ENCODE data around the gene WNT5B.
"Not testable (repeated sequence)": the region's sequence is repeated elsewhere in the genome, so short reads cannot be mapped to it uniquely, and the experiment has no call there.

The WNT5B gene

DNA sequence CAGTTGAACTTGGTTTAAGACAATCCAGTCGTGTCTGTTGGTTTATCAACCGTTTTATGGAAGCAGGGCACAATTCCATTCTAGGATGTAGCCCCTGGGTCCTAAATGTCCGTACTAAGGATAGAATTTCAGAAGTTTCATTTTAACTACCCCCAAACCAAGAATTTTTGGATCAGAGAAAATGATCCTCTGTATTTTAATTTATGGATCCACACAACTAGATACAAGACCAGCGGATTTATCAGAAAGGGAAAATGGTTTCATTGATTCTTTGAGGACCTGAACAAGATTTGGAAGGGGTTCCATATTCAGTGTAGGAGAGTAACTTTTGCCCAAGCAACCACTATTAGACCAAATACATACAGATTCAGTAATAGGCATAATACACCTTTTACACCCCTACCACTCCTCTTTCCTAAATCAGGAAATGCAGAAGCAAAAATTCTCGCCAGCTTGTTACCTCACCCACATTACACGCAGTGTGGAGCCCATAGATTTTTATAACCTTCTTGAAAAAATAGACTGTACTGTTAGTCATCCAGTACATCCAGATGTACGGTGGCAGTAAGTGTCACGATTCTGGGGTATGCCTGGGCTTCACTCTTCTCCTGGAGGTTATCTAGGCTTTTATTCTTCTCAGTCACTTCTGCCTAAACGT lies 33.2 kb upstream of the WNT5B start:
- DNase-seq (ENCODE audit: low read depth in 2 of 2, low spot score in 1 of 2), result no peak

DNA sequence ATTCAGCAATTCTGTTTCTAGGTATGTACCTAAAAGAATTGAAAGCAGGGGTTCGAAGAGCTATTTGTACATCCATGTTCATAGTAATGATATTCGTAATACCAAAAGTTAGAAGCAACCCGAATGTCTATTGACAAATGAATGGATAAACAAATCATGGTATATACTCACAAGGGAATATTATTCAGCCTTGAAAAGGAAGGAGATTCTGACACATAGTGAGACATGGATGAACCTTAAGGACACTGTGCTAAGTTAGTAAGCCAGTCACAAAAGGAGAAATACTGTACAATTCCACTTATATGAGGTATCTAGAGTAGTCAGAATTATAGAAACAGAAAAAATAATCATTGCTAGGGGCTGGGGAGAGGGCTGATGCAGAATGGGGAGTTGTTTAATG lies 30.3 kb upstream of the WNT5B start:
- DNase-seq (ENCODE audit: low read depth in 2 of 2, low spot score in 1 of 2), result no peak

DNA sequence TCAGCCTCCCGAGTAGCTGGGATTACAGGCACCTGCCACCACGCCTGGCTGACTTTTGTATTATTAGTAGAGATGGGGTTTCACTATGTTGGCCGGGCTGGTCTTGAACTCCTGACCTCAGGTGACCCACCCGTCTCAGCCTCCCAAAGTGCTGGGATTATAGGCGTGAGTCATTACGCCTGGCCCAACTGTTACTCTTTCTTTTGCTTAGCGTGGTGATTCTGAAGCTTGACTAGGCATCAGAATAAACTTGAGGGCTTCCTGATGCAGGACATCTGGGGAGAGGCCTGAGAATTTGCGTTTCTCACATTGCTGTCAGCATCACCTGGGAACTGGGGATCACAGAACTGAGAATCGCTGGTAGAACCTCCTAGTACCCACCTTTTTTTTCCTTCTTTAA lies 26.3 kb upstream of the WNT5B start:
- DNase-seq (ENCODE audit: low read depth in 2 of 2, low spot score in 1 of 2), result not testable (repeated sequence)

DNA sequence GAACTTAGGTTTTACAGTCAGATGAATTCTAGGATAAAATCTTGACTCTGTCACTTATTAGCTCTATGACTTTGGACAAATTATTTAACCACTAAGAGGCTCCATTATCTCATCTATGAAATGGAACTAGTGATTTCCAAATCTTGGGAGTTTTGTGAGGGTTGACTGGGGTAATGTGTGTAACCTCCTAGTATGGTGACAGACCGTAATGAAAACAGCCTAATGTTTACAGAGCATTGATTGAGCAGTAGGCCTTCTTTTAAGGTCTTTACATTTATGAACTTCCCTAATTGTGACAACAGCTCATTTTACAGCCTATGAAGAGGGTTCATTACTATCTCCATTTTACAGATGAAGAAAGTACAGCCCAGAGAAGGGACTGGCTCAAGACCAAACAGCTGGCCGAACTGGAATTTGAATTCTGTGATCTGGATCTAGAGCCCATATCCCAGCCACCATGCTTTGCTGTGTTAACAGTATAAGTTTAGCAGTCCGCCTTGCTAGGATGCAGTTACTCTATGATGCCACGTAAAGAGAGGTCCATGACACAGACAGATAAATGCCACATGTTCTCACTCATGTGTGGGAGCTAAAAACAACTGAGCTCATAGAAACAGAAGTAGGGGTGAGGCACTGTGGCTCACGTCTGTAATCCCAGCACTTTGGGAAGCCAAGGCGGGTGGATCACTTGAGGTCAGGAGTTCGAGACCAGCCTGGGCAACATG lies 25.6 kb upstream of the WNT5B start:
- no peak for DNase-seq (ENCODE audit: low read depth in 2 of 2, low spot score in 1 of 2)

DNA sequence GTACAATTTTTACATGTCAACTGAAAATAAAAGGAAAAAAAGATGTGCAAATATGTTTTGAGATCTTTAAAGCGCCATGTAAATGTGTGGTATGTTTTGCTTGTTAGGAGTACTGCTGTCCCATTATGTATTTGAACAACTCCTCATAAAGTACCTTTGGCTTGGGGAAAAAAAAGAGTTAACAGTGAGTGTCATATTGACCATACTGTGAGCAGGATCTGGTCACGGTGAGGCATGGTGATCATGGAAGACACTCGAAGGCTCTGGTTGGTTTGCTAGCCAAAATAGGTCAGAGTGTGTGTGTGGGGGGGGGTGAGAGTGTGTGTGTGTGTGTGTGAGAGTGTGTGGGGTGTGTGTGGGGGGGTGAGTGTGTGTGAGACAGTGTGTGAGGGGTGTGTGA lies 24.6 kb upstream of the WNT5B start:
- DNase-seq (ENCODE audit: low read depth in 2 of 2, low spot score in 1 of 2), result no peak

DNA sequence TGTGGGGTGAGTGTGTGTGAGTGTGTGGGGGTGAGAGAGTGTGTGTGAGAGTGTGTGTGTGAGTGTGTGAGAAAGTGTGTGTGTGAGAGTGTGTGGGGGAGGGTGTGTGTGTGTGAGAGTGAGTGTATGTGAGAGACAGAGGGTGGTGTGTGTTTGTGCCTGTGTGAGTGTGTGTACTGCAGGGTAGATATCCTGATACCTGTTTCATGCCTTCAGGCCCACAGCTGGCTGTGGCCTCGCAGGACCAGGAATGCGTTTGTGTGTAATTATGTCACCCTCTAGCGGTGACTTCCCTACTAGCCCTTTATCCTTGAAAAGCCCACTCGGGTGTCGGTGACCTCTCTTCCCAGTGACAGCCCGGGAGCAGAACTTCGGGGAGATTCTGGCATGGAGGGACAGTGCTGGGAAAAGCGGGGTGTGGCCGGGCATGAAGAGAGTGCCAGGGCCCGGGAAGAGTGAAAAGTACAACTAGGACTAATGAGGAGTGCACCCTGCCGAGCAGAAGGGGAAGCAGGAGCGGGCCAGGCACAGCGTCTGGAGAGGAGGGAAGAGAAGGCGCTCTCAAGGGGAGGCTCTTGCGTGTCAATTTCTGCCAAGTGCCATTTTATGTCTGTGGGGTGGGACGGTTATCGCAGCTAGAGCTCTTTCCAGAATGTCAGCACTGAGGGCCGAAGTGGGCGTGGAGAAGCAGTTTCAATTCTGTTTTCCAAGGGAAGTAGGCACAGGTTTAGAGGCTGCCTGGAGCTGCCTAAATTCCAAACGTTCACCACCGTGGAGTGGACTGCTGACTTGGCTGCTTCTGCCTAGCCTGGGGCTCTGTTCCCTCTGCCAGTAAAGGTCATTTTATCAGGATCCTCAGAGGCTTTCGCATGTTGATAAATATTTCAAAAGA lies 23.7 kb upstream of the WNT5B start:
- peak in 1 of 2 donors; percentile 20 for DNase-seq (ENCODE audit: low read depth in 2 of 2, low spot score in 1 of 2)

DNA sequence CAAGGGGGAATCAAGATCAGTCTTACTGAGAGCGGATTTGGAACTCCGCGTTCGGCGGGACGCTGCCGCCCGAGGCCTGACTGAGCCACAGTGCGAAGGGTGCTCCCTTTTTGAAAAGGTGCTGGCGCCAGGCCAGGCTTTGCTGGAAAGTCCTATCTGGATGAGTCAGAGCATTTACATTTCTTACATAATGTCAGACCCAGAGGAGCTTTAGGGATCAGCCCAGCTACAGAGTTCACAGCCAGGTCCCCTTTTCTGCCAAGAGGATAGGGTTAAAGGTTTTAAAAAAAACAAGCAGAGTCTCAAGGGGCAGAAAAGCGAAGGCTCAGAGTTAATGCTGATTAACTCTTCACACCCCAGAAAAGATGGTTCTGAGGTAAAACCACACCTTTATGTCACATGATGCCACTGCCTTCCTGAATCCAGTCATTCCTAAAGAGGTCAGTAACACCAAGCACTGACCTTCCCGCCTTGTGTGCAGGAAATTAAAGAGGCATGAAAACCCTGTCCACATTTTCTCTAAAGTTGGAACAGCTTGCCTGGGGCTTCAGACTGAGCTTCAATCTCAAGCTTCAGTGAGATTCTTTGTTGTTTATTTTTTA lies 22.9 kb upstream of the WNT5B start:
- peak in 1 of 2 donors; percentile 27 for DNase-seq (ENCODE audit: low read depth in 2 of 2, low spot score in 1 of 2)

DNA sequence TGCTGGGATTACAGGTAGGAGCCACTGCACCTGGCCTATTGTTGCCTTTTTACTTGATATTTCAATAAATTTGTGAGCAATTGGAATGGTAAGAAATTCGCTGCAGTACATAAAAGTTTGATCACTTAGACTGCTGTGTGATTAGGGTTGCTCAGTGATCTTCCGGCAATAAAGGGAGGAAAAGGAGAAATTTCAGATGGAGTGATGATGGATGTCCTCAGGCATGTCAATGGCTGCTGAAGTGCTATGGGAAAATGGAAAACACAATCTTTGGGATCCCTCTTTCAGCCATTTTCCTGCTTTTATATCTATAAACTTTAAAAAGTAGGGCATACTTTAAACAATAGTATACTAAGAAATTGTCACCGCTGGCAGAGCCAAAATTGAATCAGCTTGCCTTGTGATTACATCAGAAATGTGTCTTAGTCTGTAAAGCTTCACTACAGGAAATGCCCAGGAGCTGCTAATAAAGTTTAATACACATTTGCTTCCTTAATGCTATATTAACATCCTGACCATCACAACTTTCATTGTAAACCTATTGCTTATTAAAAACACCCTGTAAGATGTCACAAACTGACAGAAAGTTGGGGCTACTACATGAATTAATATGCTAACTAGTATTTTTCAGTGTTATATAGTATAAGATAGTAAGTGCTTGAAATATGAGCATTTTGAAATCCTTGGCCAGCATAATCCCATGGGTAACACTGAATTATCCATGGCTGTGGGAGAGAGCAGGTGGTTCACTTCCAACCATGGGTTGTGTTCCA lies 20.9 kb upstream of the WNT5B start:
- DNase-seq (ENCODE audit: low read depth in 2 of 2, low spot score in 1 of 2), result no peak

DNA sequence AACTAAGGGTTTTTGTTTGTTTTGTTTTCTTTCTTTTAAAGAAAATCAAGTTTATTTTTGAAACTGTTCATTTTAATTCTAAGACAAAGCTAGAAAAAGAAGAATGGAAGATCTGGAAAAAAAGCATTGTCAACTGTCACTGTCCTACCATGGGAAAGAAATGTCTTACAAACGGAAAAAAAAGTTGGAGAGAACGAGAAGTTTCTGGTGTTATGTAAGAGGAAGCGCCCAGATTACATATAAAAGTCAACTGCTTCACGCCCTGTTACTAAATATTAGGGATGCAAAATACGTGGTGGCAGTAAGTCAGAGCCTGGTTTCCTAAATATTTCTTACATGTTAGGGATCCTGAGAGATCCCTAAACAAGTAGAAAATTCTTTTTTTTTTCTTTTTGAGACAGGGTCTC lies 20.3 kb upstream of the WNT5B start:
- no peak for DNase-seq (ENCODE audit: low read depth in 2 of 2, low spot score in 1 of 2)

DNA sequence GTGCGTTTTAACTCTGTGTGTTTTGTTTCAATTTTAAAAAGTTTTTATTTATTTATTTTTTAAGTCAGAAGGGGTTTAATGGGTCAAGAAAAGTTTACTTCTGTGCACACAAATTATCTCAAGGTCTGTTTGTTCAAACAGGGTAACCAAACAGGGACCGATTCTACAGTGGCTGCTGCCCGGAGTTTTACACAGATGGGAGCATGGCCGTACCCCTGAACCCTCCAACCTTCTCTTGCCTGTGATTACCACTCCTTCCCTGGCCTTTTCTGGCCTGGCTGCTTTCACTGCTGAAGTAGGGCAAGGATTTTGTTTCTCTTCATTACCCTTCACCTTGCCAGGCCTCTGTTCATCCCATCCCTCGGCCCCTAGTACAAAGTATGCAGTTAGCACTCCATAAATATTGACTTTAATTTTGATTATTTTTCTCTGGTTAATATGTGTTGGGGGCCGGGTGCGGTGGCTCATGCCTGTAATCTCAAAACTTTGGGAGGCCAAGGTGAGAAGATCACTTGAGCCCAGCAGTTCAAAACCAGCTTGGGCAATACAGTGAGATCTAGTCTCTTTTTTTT lies 18.9 kb upstream of the WNT5B start:
- no peak for DNase-seq (ENCODE audit: low read depth in 2 of 2, low spot score in 1 of 2)

DNA sequence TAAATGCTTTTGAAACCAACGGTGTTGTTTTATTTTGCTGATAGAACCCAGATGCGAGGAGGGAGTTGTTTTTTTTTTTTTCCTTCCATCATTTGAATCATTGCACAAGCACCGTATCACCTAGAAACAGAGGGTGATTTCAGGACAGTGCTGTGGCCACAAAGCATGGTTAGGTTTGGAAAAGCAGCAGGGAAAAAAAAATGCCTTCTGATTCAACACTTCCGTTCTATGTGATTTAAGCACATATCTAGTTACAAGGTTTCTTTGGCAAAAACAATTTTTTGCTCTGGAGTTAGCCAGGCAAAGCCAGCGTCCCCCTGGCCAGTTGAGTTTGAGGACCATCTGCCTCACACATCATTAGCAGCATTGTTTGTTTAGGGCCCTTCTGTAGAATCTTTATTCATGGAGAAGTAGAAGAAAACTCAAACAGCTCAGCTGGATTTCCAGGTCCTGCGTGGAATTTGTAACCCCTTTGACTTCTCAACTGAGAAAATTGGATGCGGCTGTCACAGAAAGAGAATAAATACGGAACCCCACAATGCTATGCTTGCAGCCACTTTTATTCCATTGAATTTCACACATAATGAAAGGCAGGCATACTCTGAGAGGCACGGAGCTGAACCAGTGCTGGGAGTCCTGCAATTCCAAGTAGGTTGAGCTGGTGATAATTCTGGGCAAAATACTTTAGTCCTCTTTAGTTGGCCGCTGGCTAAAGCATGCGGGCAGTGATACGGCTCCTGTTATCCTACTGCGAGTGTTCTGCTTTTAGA lies 17.0 kb upstream of the WNT5B start:
- no peak for DNase-seq (ENCODE audit: low read depth in 2 of 2, low spot score in 1 of 2)

DNA sequence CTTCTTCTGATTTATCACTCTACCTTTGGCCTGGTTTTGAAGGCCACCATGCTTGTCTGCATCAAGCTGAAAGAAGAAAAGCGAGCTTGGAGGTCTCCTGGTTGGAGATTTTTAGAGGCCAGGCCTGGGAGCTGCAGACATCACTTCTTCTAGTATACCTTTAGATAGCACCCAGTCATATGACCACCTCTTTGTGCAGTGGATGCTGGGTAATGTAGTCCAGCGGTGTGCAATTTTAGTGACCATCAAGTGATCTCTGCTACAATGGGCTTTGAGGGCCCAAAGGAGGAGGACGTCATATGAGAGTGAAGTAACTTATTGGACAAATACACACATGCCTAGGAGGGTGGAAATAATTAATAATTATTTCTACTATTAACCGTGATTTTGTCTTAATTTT lies 15.2 kb upstream of the WNT5B start:
- DNase-seq (ENCODE audit: low read depth in 2 of 2, low spot score in 1 of 2), result no peak

DNA sequence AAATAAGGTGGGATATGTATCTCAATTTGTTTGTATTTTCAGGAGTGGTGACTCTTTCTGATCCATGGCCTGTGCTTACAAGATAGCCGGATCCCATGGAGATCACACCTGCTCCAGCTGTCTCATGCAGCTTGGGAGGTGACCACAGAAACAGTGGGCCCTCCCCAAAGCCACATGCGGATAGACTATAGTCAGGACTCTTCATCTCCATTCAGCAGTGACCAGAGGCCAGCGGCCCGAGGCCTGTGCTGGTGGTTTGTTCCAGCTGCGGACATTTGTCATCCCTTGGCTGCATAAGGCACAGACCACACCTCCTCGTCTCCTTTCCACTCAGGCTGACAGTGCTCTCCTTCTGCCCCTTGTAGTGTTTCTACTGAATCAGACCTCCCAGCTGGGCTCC lies 14.7 kb upstream of the WNT5B start:
- DNase-seq (ENCODE audit: low read depth in 2 of 2, low spot score in 1 of 2), result no peak

DNA sequence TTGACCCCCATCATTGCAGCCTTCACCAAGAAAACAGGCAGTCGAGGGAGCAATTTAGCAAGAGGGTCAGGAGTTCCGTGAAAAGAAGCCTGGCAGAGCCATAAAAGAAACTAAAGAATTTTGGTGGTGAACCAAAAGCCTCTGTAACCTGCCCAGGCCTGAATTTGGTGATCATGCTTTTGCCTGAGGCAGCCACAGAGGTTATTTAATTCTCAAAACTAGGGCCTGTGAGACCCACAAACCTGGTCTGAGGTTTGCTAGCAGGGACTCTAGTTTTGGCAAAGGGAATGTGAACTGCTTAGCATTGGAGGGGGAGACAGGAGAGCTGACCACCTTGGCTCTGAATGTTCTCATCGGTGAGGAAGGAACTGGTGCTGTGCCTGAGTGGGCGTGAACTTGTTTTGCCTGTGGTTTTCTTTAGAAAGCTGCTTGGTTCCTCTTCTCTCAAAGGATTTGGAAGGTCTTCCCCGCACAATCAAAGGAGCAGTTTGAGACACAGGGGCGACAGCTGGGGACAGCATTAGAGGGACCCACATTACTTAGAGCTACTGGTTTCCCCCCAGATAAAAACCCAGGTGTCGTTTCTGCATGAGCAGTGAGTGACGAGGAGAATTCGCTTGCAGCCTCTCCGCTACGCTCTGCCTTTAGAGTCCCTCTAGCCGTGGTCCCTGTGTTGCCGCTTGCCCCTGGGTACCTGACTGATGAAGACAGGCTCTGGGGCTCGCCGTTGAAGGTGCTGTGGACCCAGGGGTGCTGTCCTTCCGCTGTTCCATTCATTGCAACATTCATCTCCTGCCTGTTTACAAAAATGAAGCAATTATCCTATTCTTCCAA lies 12.6 kb upstream of the WNT5B start:
- DNase-seq (ENCODE audit: low read depth in 2 of 2, low spot score in 1 of 2), result no peak

DNA sequence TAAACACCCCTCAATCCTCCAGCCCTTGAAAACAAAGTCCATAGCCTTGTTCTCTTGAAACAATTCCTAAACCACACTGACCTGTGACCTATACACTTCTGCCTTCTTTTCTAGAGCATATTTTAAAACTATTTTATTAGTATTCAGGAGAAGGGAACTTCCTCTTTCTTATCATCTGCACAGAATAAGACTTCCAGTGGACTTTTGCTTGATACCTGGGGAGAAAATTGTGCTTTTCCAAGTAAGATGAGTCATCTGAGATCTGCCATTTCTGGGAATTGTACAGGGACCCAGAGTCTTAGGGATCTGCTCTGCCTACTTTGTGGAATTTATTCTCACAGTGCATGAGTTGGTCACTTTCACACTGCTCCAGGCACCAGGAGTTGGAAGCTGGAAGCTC lies 10.5 kb upstream of the WNT5B start:
- no peak for DNase-seq (ENCODE audit: low read depth in 2 of 2, low spot score in 1 of 2)

DNA sequence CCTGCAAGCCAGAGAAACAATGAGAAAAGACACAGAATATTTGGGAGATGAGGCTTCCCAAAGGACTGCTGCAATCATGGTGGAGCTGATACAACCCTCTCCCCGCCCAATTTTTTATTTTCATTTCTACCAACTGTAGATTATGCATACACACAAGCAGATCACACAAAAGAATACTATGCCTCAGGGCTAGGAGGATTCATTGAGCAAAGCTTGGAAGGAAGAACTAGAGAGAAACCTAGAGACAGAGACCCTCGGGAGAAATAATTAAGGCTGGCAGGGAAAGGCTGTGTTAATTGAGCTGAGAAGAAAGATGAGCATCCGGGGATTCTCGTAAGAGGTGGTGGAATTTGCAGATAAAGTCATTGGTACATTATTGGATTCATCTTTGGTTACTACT lies 9.9 kb upstream of the WNT5B start:
- no peak for DNase-seq (ENCODE audit: low read depth in 2 of 2, low spot score in 1 of 2)

DNA sequence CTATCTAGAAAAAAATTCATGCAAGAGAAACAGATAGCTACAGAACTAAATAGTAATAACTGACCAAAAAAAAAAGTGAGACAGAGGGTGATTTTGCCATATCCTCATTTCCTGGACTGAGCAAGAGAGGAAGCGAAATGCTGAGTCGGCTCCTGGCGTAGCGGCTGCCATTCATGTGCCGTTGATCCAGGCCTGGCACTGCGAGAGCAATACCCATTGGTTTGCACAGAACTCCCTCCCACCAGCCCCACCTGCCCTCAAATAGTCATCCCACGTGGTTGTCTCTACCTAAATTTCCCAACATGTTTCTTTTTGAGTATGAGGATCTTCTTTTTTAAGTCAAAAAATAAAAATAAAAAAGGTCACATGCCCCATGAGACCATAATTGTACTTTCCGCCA lies 9.4 kb upstream of the WNT5B start:
- DNase-seq (ENCODE audit: low read depth in 2 of 2, low spot score in 1 of 2), result no peak

DNA sequence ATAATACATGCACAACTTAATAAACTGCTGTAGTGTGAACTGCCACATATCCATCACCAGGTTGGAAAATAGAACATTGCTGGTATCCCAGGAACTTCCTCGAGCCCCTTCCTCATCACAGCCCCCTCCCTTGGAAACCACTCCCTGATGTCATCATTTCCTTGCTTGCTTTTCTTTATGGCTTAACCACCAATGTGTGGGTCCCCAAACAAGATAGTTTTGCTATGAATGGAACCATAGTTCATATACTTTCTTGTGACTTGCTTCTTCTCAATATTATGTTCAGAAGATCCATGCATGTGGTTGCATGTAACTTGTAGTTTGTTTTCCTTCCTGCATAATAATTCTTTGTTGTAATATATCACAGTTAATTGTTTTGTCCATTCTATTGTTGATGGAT lies 8.9 kb upstream of the WNT5B start:
- DNase-seq (ENCODE audit: low read depth in 2 of 2, low spot score in 1 of 2), result no peak

DNA sequence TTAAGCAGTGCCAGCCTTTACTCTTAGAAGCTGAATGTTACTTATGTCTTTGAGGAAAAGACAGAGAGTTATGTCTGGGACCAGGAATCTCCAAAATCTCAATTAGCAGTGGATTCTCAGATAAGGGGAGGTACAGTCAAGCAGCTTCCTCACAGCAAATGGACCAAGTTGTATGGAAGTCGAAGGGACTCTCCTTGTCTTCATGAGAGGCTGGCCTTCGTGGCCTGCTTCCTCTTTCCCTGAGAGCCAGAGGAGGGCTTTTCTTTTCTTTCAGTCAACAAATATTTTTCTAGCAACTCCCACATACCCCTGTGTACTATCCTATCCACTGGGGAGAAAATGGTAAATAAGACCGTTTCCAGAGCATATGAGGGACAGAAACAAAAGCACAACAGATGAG lies 6.6 kb upstream of the WNT5B start:
- DNase-seq (ENCODE audit: low read depth in 2 of 2, low spot score in 1 of 2), result no peak

All from stimulated activated CD8-positive, alpha-beta memory T cell treated with anti-CD3 and anti-CD28 coated beads, Interleukin-4, amount 100 ng/mL, for 1 hour (primary cell).